IMR-90 (cell line): ENCODE results near the gene SPEM1. TPM values are rescaled to one million over a fixed set of nuclear protein-coding genes. Genes with fewer than 3 reads are reported as not detected.

Source experiments
- ATAC-seq: fragments of 200-7000 bp; cut with Tn5 transposase; 2 replicates; pipeline ENCODE4 v1.9.1; 2020; ENCODE audit warnings: low read depth, mild to moderate bottlenecking, moderate library complexity
- BruUV-seq: library from RNA; stranded (reverse); fragments of 400-500 nt; replicated peaks from 2 replicates; lab custom pipeline; 2021; lab: Mats Ljungman, UMichigan
- CTCF ChIA-PET: fragments of 300-600 bp; formaldehyde crosslinking; extraction: SDS; loops from one replicate; lab custom pipeline; 2021; ENCODE audit warnings: antibody characterized with exemption; lab: Yijun Ruan, JAX
- POLR2A ChIA-PET: fragments of 300-600 bp; sonication (Branson Sonifier 250); formaldehyde crosslinking; loops from one replicate; lab custom pipeline; 2022; ENCODE audit warnings: antibody characterized with exemption; ENCODE audit not compliant: unreplicated experiment; lab: Charles Lee
- DNase-seq: peaks from one replicate; pipeline ENCODE4 v3.0.0; 2013
- H2AFZ ChIP-seq: replicated peaks from 2 replicates; pipeline ENCODE3; 2013; ENCODE audit warnings: low read length, mild to moderate bottlenecking; ENCODE audit not compliant: poor library complexity
- H2AK5ac ChIP-seq: 2 replicates; pipeline ENCODE4 v1.6.1; 2013; ENCODE audit warnings: low read depth, low read length, inconsistent platforms
- H2AK9ac ChIP-seq: replicated peaks from 2 replicates; pipeline ENCODE3; 2013; ENCODE audit warnings: mild to moderate bottlenecking, low read depth, low read length, moderate library complexity; ENCODE audit not compliant: poor library complexity
- H2BK120ac ChIP-seq: 2 replicates; pipeline ENCODE4 v1.6.1; 2013; ENCODE audit warnings: low read depth, low read length, inconsistent platforms
- H2BK15ac ChIP-seq: 3 replicates; pipeline ENCODE4 v1.6.1; 2013; ENCODE audit warnings: low read depth, low read length, inconsistent platforms
- H2BK20ac ChIP-seq: 2 replicates; pipeline ENCODE4 v1.6.1; 2013; ENCODE audit warnings: low read depth, mild to moderate bottlenecking, inconsistent platforms, low read length, moderate library complexity
- H2BK5ac ChIP-seq: 2 replicates; pipeline ENCODE4 v1.6.1; 2013; ENCODE audit warnings: mild to moderate bottlenecking, low read depth, low read length, inconsistent platforms; ENCODE audit not compliant: poor library complexity, severe bottlenecking
- H3K14ac ChIP-seq: replicated peaks from 2 replicates; pipeline ENCODE4 v1.6.1; 2013; ENCODE audit warnings: low read depth, low read length, inconsistent platforms
- H3K18ac ChIP-seq: 2 replicates; pipeline ENCODE4 v1.6.1; 2013; ENCODE audit warnings: low read depth, low read length, control low read depth
- H3K23ac ChIP-seq: 2 replicates; pipeline ENCODE4 v1.6.1; 2013; ENCODE audit warnings: low read depth, low read length, inconsistent platforms
- H3K27ac ChIP-seq: 2 replicates; pipeline ENCODE4 v1.5.1; 2013; ENCODE audit warnings: mild to moderate bottlenecking, control low read depth, low read length; ENCODE audit not compliant: insufficient read depth
- H3K27me3 ChIP-seq: 2 replicates; pipeline ENCODE4 v1.6.1; 2013; ENCODE audit warnings: low read length; ENCODE audit not compliant: control insufficient read depth, insufficient read depth
- H3K36me3 ChIP-seq: 2 replicates; pipeline ENCODE4 v1.6.1; 2013; ENCODE audit warnings: low read length, mixed read lengths; ENCODE audit not compliant: control insufficient read depth, insufficient read depth
- H3K4ac ChIP-seq: 2 replicates; pipeline ENCODE4 v1.6.1; 2013; ENCODE audit warnings: low read depth, low read length, inconsistent platforms
- H3K4me1 ChIP-seq: 2 replicates; pipeline ENCODE4 v1.6.1; 2013; ENCODE audit warnings: low read length, mixed read lengths; ENCODE audit not compliant: control insufficient read depth, insufficient read depth
- H3K4me2 ChIP-seq: 2 replicates; pipeline ENCODE4 v1.6.1; 2013; ENCODE audit warnings: low read depth, mild to moderate bottlenecking, control low read depth, low read length, moderate library complexity
- H3K4me3 ChIP-seq: 2 replicates; pipeline ENCODE4 v1.5.1; 2013; ENCODE audit warnings: low read depth, mild to moderate bottlenecking, control low read depth, low read length, moderate library complexity; ENCODE audit not compliant: insufficient read depth
- H3K56ac ChIP-seq: 2 replicates; pipeline ENCODE4 v1.6.1; 2013; ENCODE audit warnings: low read length, inconsistent platforms; ENCODE audit not compliant: insufficient read depth; ENCODE audit errors: extremely low read depth
- H3K79me1 ChIP-seq, 2 experiments: 2 replicates each; pipeline ENCODE4 v1.6.1; 2013; ENCODE audit warnings: low read length in 2 of 2, inconsistent platforms in 1 of 2, low read depth in 1 of 2
- H3K9ac ChIP-seq: 2 replicates; pipeline ENCODE4 v1.6.1; 2013; ENCODE audit warnings: low read depth, low read length, control low read depth
- H3K9me1 ChIP-seq: 2 replicates; pipeline ENCODE4 v1.6.1; 2013; ENCODE audit warnings: low read length, inconsistent platforms; ENCODE audit not compliant: insufficient read depth
- H3K9me3 ChIP-seq: 2 replicates; pipeline ENCODE4 v1.6.1; 2013; ENCODE audit warnings: low read length; ENCODE audit not compliant: control insufficient read depth, insufficient read depth
- H4K20me1 ChIP-seq: 2 replicates; pipeline ENCODE4 v1.6.1; 2013; ENCODE audit warnings: low read length, inconsistent platforms; ENCODE audit not compliant: insufficient read depth
- H4K5ac ChIP-seq: 2 replicates; pipeline ENCODE4 v1.6.1; 2013; ENCODE audit warnings: mild to moderate bottlenecking, low read depth, low read length, control low read depth
- H4K8ac ChIP-seq, 2 experiments: 2 replicates each; pipeline ENCODE4 v1.6.1; 2013; ENCODE audit warnings: low read depth in 2 of 2, low read length in 2 of 2, control low read depth in 1 of 2, inconsistent platforms in 1 of 2
- H4K91ac ChIP-seq: 2 replicates; pipeline ENCODE4 v1.6.1; 2013; ENCODE audit warnings: low read depth, low read length, inconsistent platforms; ENCODE audit not compliant: insufficient read depth
- MAFK ChIP-seq: IDR thresholded peaks from 2 replicates; pipeline ENCODE4 v1.6.1; 2012; ENCODE audit warnings: low read depth, low read length, improper control_type of control experiment
- MAZ ChIP-seq: IDR thresholded peaks from 2 replicates; pipeline ENCODE4 v1.6.1; 2012; ENCODE audit warnings: low read depth, mild to moderate bottlenecking, low read length, improper control_type of control experiment, moderate library complexity, borderline replicate concordance
- MXI1 ChIP-seq: IDR thresholded peaks from 2 replicates; pipeline ENCODE4 v1.6.1; 2012; ENCODE audit warnings: low read depth, mild to moderate bottlenecking, low read length, moderate library complexity, borderline replicate concordance
- RAD21 ChIP-seq: IDR thresholded peaks from 2 replicates; pipeline ENCODE4 v1.6.1; 2012; ENCODE audit warnings: low read length, improper control_type of control experiment
- RCOR1 ChIP-seq: IDR thresholded peaks from 2 replicates; pipeline ENCODE4 v1.6.1; 2012; ENCODE audit warnings: mild to moderate bottlenecking, low read length, improper control_type of control experiment; ENCODE audit not compliant: insufficient replicate concordance
- WGBS, 2 experiments: methylation state at CpG; one replicate each; pipeline versions ENCODE4 v1.1.5 to v1.1.7; 2013; ENCODE audit warnings: missing lambda C conversion rate in 2 of 2; ENCODE audit not compliant: insufficient read length in 1 of 2; ENCODE audit errors: extremely low coverage in 2 of 2; 5-methylcytosine and 5-hydroxymethylcytosine counted together
- dilution Hi-C: fragments of 300-500 bp; cut with HindIII; formaldehyde crosslinking; loops from one replicate; pipeline ENCODE4 v1.14.3; 2018; ENCODE audit warnings: low sequenced_read_pairs; ENCODE audit not compliant: unreplicated experiment
- in situ Hi-C: fragments of 300-500 bp; cut with MboI; formaldehyde crosslinking; loops from 3 replicates; pipeline ENCODE4 v1.14.3; 2019; ENCODE audit warnings: low sequenced_read_pairs, inconsistent platforms, mixed read lengths
- intact Hi-C: fragments of 100-400 bp; cut with micrococcal nuclease; formaldehyde crosslinking; loops from 2 replicates; pipeline ENCODE4 v1.10.0; 2022
- polyA plus RNA-seq, 3 experiments: library from polyadenylated mRNA; depleted of rRNA; stranded (reverse); fragments of >200 nt; gene quantifications; 2 replicates each; pipeline ENCODE4 v1.2.3, GENCODE V29; 2012; ENCODE audit warnings: low replicate concordance in 1 of 3
- total RNA-seq: library from RNA; depleted of rRNA; stranded (reverse); fragments of >200 nt; gene quantifications from 2 replicates; pipeline ENCODE4 v1.2.3, GENCODE V29; 2012

Gene SPEM1
- total and polyA plus RNA-seq, 2 of the 4 experiments (the other 2 are of a cell fraction), result not detected

GRCh38 chr17:7417056-7417655 is 3.0 kb upstream of the SPEM1 start:
- no peak overlapping the region for H2BK15ac ChIP-seq
- WGBS, 2 experiments, result 96% methylated on average over 24 of the region's 54 CpGs; no CpG with 5 or more reads in 1 of the 2 experiments
- TF ChIP-seq MAZ (no peak), MXI1 (no peak), MAFK (no peak), RAD21 (no peak), RCOR1 (no peak)
- H2AK9ac ChIP-seq, result peak overlapping the region; percentile 0
- ChIA-PET CTCF (no interaction called here), POLR2A (no interaction called here)
- no peak overlapping the region for H3K4me2 ChIP-seq
- H2AK5ac ChIP-seq, result no peak overlapping the region
- H3K4me3 ChIP-seq, result no peak overlapping the region
- H3K4me1 ChIP-seq, result peaks cover 4% of the 10 kb centered on the region; the same call in 1 of the 2 replicates
- H3K14ac ChIP-seq, result no peak overlapping the region
- no peak overlapping the region for H4K91ac ChIP-seq
- H3K36me3 ChIP-seq, result peaks cover 27% of the 10 kb centered on the region
- H3K27me3 ChIP-seq, result no peaks in the 10 kb centered on the region
- no peak overlapping the region for H3K27ac ChIP-seq
- no peak overlapping the region for H2BK120ac ChIP-seq
- peaks cover 7% of the 10 kb centered on the region; the same call in 1 of the 2 replicates for H4K20me1 ChIP-seq
- intact Hi-C loops (no loop called here), in situ Hi-C loops (no loop called here), dilution Hi-C loops (no loop called here)
- peaks cover 2% of the 10 kb centered on the region; the same call in 1 of the 2 replicates for H3K9me1 ChIP-seq
- H4K5ac ChIP-seq, result no peak overlapping the region
- no peak for ATAC-seq
- H3K18ac ChIP-seq, result no peak overlapping the region
- no peaks in the 10 kb centered on the region for H3K9me3 ChIP-seq
- BruUV-seq, result no TSS peak
- H3K23ac ChIP-seq, result no peak overlapping the region
- H2BK20ac ChIP-seq, result no peak overlapping the region
- no peak overlapping the region for H4K8ac ChIP-seq
- H3K4ac ChIP-seq, result no peak overlapping the region
- H2BK5ac ChIP-seq, result no peak overlapping the region
- H3K9ac ChIP-seq, result no peak overlapping the region
- no peaks in the 10 kb centered on the region; a peak in 1 of 4 replicates for H3K79me1 ChIP-seq
- no peak overlapping the region for H3K56ac ChIP-seq
- DNase-seq, result no peak
- H2AFZ ChIP-seq, result no peak overlapping the region
